Neural cell (in vitro differentiated cells): ENCODE results near the gene YAF2. TPM values are rescaled to one million over a fixed set of nuclear protein-coding genes. Genes with fewer than 3 reads are reported as not detected.

Experiments
- H2AFZ ChIP-seq: fragments of 200-600, 300-800 bp; sonication (generic), shearing (Covaris generic); 2 replicates; pipeline ENCODE4 v1.6.0; 2014; ENCODE audit warnings: low read depth, mild to moderate bottlenecking, antibody characterized with exemption, low read length, moderate library complexity
- H3F3A ChIP-seq: fragments of 200-600 bp; shearing (Covaris generic); 2 replicates; pipeline ENCODE4 v1.6.1; 2016; ENCODE audit warnings: mild to moderate bottlenecking, moderate library complexity, mixed read lengths, antibody characterized with exemption, low read length; ENCODE audit not compliant: insufficient read depth, poor library complexity, severe bottlenecking
- H3K27ac ChIP-seq: fragments of 200-600, 300-800 bp; sonication (generic), shearing (Covaris generic); 2 replicates; pipeline ENCODE4 v1.5.1; 2014; ENCODE audit warnings: mild to moderate bottlenecking, low read length, moderate library complexity
- H3K27me3 ChIP-seq: fragments of 300-800, 200-600 bp; sonication (generic), shearing (Covaris generic); 2 replicates; pipeline ENCODE4 v1.6.0; 2014; ENCODE audit warnings: mild to moderate bottlenecking, low read depth, low read length, moderate library complexity; ENCODE audit not compliant: insufficient read depth
- H3K36me3 ChIP-seq: fragments of 300-800, 200-600 bp; sonication (generic), shearing (Covaris generic); 2 replicates; pipeline ENCODE4 v1.5.1; 2014; ENCODE audit warnings: mild to moderate bottlenecking, antibody characterized with exemption, low read length, moderate library complexity; ENCODE audit not compliant: insufficient read depth
- H3K4me2 ChIP-seq: fragments of 300-800, 200-600 bp; sonication (generic), shearing (Covaris generic); 2 replicates; pipeline ENCODE4 v1.6.0; 2014; ENCODE audit warnings: mild to moderate bottlenecking, low read length
- H3K4me3 ChIP-seq: fragments of 300-800, 200-600 bp; sonication (generic), shearing (Covaris generic); 2 replicates; pipeline ENCODE4 v1.5.1; 2014; ENCODE audit warnings: mild to moderate bottlenecking, low read length, moderate library complexity
- H3K79me2 ChIP-seq: fragments of 200-600 bp; shearing (Covaris generic); replicated peaks from 2 replicates; pipeline ENCODE4 v1.6.0; 2014; ENCODE audit warnings: mild to moderate bottlenecking, low read length, moderate library complexity; ENCODE audit not compliant: insufficient read depth
- H3K9ac ChIP-seq: fragments of 300-800, 200-600 bp; sonication (generic), shearing (Covaris generic); 2 replicates; pipeline ENCODE4 v1.6.1; 2016; ENCODE audit warnings: mild to moderate bottlenecking, low read length, mixed read lengths
- H3K9me2 ChIP-seq: fragments of 200-600 bp; shearing (Covaris generic); 2 replicates; pipeline ENCODE4 v1.6.1; 2016; ENCODE audit warnings: mild to moderate bottlenecking, low read length, mixed read lengths; ENCODE audit not compliant: insufficient read depth
- H3K9me3 ChIP-seq: fragments of 200-600, 300-800 bp; sonication (generic), shearing (Covaris generic); 2 replicates; pipeline ENCODE4 v1.6.1; 2016; ENCODE audit warnings: mild to moderate bottlenecking, mixed run types, low read length, moderate library complexity, mixed read lengths
- H4K20me1 ChIP-seq: fragments of 200-600 bp; shearing (Covaris generic); 2 replicates; pipeline ENCODE4 v1.6.1; 2016; ENCODE audit warnings: mild to moderate bottlenecking, mixed run types; ENCODE audit not compliant: insufficient read depth
- EP300 ChIP-seq: fragments of 450-650 bp; conservative IDR thresholded peaks from 2 replicates; pipeline ENCODE4 v1.6.1; 2014; ENCODE audit warnings: antibody characterized with exemption, mild to moderate bottlenecking, moderate library complexity; ENCODE audit not compliant: poor library complexity, severe bottlenecking
- EZH2 ChIP-seq: fragments of 200-600, 300-800 bp; shearing (Covaris generic), sonication (generic); IDR thresholded peaks from 2 replicates; pipeline ENCODE4 v1.6.1; 2014; ENCODE audit warnings: antibody characterized with exemption, low read length, borderline replicate concordance, mild to moderate bottlenecking; ENCODE audit not compliant: insufficient read depth, poor library complexity, severe bottlenecking
- MXI1 ChIP-seq: fragments of 450-650 bp; conservative IDR thresholded peaks from 2 replicates; pipeline ENCODE4 v1.6.1; 2014; ENCODE audit warnings: antibody characterized with exemption, mild to moderate bottlenecking; ENCODE audit not compliant: poor library complexity, severe bottlenecking
- POLR2AphosphoS5 ChIP-seq: IDR thresholded peaks from 2 replicates; pipeline ENCODE4 v1.6.1; 2012
- RAD21 ChIP-seq: fragments of 450-650 bp; conservative IDR thresholded peaks from 2 replicates; pipeline ENCODE4 v1.6.1; 2014; ENCODE audit warnings: antibody characterized with exemption, mild to moderate bottlenecking, moderate library complexity
- SMC3 ChIP-seq: fragments of 450-650 bp; conservative IDR thresholded peaks from 2 replicates; pipeline ENCODE4 v1.6.1; 2014; ENCODE audit warnings: antibody characterized with exemption, mild to moderate bottlenecking, moderate library complexity; ENCODE audit not compliant: poor library complexity
- TAF1 ChIP-seq: IDR thresholded peaks from 2 replicates; pipeline ENCODE4 v1.6.1; 2012; ENCODE audit warnings: low read depth
- polyA plus RNA-seq: library from polyadenylated mRNA; depleted of rRNA; stranded (reverse); fragments of >200 nt; gene quantifications from 2 replicates; pipeline ENCODE4 v1.2.3, GENCODE V29; 2014
- TF ChIP-seq, protein P1 (sequence below): fragments of 450-650 bp; IDR thresholded peaks from 2 replicates; pipeline ENCODE4 v1.5.1; 2014; ENCODE audit warnings: antibody characterized with exemption, mild to moderate bottlenecking, moderate library complexity; ENCODE audit not compliant: poor library complexity, severe bottlenecking
- TF ChIP-seq, protein P2 (sequence below): IDR thresholded peaks from 2 replicates; pipeline ENCODE4 v1.6.1; 2012; ENCODE audit warnings: borderline replicate concordance

Gene YAF2
- polyA plus RNA-seq, 1 donor from 2014 or later = 44.1 TPM

DNA sequence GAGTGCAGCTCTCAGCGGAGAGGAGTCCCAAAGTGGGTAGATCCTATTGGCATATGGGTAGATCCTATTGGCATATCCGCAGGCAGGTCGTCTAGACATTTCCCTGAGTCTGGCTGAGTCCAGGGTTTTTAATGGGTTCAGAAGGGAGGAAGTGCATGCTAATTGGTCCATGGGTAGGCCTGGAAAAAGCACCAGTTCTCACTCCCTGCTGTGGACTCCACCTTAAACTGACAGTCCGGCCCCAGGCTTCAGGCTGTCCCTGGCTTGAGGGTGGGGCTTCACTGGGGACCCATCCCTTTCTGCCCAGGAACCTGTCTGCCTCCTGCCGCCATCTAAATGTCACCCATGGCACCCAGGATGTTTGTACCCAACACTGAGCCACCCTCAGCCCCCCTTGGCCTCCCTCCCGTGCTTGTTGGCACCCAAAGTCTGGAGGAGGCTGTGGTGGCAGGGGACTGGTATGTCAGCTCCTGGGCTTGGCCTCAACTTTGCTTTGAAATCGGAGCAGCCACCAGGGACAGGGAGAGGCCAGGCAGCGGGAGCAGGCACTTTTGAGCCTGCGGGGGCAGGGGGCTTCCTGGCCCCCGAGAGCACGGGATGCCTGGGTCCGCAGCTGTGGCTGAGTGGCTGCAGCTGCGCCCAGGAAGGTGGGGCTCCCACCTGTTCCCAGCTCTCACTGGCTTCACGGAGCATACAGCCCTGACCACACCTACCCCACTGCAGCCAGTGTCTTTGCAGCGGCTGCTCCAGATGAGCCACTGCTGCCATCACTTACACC is 29.6 kb upstream of the YAF2 start:
- Histone ChIP-seq H3K4me3 (no peak overlapping the region), H2AFZ (no peak overlapping the region)
- TF ChIP-seq SMC3 (no peak), TAF1 (no peak), EP300 (no peak), MXI1 (no peak), EZH2 (no peak), POLR2AphosphoS5 (no peak)
- TF ChIP-seq, protein P1, sequence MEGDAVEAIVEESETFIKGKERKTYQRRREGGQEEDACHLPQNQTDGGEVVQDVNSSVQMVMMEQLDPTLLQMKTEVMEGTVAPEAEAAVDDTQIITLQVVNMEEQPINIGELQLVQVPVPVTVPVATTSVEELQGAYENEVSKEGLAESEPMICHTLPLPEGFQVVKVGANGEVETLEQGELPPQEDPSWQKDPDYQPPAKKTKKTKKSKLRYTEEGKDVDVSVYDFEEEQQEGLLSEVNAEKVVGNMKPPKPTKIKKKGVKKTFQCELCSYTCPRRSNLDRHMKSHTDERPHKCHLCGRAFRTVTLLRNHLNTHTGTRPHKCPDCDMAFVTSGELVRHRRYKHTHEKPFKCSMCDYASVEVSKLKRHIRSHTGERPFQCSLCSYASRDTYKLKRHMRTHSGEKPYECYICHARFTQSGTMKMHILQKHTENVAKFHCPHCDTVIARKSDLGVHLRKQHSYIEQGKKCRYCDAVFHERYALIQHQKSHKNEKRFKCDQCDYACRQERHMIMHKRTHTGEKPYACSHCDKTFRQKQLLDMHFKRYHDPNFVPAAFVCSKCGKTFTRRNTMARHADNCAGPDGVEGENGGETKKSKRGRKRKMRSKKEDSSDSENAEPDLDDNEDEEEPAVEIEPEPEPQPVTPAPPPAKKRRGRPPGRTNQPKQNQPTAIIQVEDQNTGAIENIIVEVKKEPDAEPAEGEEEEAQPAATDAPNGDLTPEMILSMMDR = no peak
- TF ChIP-seq, protein P2, sequence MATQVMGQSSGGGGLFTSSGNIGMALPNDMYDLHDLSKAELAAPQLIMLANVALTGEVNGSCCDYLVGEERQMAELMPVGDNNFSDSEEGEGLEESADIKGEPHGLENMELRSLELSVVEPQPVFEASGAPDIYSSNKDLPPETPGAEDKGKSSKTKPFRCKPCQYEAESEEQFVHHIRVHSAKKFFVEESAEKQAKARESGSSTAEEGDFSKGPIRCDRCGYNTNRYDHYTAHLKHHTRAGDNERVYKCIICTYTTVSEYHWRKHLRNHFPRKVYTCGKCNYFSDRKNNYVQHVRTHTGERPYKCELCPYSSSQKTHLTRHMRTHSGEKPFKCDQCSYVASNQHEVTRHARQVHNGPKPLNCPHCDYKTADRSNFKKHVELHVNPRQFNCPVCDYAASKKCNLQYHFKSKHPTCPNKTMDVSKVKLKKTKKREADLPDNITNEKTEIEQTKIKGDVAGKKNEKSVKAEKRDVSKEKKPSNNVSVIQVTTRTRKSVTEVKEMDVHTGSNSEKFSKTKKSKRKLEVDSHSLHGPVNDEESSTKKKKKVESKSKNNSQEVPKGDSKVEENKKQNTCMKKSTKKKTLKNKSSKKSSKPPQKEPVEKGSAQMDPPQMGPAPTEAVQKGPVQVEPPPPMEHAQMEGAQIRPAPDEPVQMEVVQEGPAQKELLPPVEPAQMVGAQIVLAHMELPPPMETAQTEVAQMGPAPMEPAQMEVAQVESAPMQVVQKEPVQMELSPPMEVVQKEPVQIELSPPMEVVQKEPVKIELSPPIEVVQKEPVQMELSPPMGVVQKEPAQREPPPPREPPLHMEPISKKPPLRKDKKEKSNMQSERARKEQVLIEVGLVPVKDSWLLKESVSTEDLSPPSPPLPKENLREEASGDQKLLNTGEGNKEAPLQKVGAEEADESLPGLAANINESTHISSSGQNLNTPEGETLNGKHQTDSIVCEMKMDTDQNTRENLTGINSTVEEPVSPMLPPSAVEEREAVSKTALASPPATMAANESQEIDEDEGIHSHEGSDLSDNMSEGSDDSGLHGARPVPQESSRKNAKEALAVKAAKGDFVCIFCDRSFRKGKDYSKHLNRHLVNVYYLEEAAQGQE = no peak

DNA sequence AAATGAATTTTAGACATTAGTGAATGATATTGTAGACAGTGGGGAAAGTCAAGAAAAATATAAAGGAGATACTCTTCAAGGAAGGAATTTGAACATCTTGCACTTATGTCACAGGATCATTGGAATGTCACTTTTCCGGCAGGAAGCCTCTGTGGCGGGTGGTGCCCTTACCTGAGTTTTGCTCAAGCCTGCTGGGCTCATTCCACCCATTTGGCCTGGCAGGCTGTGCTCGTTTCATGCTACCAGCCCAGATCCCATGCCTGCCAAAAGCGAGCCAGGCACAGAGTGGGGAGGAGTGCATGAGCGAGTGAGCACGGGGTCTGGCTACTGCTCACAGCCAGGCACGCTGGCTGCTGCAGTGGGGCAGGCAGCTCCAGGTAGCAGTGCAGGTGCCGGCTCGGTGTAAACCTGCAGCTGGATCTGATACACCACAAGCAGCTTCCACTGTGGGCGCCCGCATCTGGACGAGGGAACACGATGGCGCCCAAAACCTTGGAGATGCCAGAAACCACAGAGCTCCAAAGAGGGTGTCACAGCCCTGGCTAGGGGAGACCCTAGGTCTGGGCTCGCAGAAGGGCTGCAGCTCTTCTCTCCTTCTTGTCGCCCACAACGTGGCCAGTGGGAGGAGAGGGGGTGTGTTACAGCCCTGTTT is 28.7 kb upstream of the YAF2 start:
- Histone ChIP-seq H3K9me2 (no peaks in the 10 kb centered on the region), H3K9me3 (no peaks in the 10 kb centered on the region), H3K27me3 (no peaks in the 10 kb centered on the region), H3K36me3 (no peaks in the 10 kb centered on the region), H3K4me3 (no peak overlapping the region), H3F3A (no peaks in the 10 kb centered on the region), H4K20me1 (no peaks in the 10 kb centered on the region), H3K9ac (no peak overlapping the region), H3K79me2 (no peaks in the 10 kb centered on the region), H3K27ac (no peak overlapping the region), H2AFZ (no peak overlapping the region), H3K4me2 (no peak overlapping the region)
- TF ChIP-seq EZH2 = no peak
- no peak for TF ChIP-seq TAF1
- no peak for TF ChIP-seq RAD21
- TF ChIP-seq POLR2AphosphoS5 = no peak
- TF ChIP-seq, protein P2 = no peak
- TF ChIP-seq EP300 = no peak
- TF ChIP-seq, protein P1 = no peak
- no peak for TF ChIP-seq SMC3
- no peak for TF ChIP-seq MXI1

More for the DNA sequence above, 29.6 kb upstream of the YAF2 start:
- Histone ChIP-seq H3K9me3 (no peaks in the 10 kb centered on the region), H3K27ac (no peak overlapping the region), H4K20me1 (no peaks in the 10 kb centered on the region), H3K4me2 (no peak overlapping the region), H3K9ac (no peak overlapping the region), H3F3A (no peaks in the 10 kb centered on the region), H3K27me3 (no peaks in the 10 kb centered on the region), H3K79me2 (no peaks in the 10 kb centered on the region), H3K9me2 (no peaks in the 10 kb centered on the region), H3K36me3 (no peaks in the 10 kb centered on the region)
